ENCODE results near the gene MAP4K1.
"Not testable (repeated sequence)": the region's sequence is repeated elsewhere in the genome, so short reads cannot be mapped to it uniquely, and the experiment has no call there.

The MAP4K1 gene

DNA sequence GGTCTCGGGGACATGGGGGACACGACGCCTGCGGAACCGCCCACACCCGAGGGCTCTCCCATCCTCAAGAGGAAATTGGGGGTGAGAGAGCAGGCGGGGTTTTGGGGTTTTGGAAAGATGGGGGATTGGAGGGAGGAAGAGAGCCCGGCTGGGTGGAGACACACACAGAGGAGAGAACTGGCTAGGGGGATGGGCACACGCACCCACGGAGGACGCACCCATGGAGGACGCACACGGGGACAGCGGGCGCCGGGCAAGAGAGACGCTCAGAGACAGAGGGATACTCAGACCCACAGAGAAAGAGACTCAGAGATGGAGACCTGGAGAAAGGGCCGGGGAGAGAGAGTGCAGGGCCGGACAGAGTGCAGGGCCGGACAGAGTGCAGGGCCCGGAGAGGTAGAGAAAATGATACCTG, 52.1 kb downstream of the MAP4K1 start:
- DNase-seq = no peak

DNA sequence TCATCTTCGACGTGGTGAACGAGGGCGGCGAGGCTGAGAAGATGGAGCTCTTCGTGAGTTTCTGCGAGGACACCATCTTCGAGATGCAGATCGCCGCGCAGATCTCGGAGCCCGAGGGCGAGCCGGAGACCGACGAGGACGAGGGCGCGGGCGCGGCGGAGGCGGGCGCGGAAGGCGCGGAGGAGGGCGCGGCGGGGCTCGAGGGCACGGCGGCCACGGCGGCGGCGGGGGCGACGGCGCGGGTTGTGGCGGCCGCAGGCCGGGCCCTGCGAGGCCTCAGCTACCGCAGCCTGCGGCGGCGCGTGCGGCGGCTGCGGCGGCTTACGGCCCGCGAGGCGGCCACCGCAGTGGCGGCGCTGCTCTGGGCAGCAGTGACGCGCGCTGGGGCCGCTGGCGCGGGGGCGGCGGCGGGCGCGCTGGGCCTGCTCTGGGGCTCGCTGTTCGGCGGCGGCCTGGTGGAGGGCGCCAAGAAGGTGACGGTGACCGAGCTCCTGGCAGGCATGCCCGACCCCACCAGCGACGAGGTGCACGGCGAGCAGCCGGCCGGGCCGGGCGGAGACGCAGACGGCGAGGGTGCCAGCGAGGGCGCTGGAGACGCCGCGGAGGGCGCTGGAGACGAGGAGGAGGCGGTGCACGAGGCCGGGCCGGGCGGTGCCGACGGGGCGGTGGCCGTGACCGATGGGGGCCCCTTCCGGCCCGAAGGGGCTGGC, 52.6 kb downstream of the MAP4K1 start:
- peak; percentile 21 for DNase-seq

DNA sequence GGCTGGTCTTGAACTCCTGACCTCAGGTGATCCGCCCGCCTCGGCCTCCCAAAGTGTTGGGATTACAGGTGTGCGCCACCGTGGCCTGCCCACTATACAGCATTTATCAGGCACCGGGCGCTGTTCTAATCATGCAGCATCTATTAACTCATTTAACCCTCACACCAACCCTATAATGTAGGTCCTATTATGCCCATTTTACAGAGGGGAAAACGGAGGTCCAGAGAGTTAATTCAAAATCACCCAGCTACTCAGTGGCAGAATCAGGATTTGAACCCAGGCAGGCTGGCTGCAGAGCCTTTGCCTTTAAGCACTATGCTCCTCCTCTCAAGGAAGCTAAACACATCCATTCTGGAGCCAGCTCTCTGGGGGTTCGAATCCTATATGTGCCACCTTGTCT, 54.3 kb downstream of the MAP4K1 start:
- no peak for DNase-seq

- no peak for DNase-seq
Observed at GRCh38 chr19:38562096-38562495, 55.7 kb downstream of the MAP4K1 start.

GRCh38 chr19:38561658-38562057, 56.1 kb downstream of the MAP4K1 start:
- DNase-seq = no peak

DNA sequence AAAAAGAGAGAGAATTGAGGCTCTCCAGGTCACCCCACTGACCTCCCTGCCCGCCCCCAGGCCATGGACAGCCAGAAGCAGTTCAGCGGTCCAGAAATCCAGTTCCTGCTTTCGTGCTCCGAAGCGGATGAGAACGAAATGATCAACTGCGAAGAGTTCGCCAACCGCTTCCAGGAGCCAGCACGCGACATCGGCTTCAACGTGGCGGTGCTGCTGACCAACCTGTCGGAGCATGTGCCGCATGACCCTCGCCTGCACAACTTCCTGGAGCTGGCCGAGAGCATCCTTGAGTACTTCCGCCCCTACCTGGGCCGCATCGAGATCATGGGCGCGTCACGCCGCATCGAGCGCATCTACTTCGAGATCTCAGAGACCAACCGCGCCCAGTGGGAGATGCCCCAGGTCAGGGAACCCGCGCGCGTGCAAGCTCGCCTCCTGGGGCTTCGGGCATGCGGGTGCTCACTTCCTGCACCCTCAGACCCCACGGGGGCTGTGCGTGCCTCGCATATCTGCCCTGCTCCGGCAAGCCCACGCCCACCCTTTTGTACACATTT, 56.6 kb downstream of the MAP4K1 start:
- DNase-seq = no peak

- DNase-seq = no peak
Observed at GRCh38 chr19:38559428-38560401, 58.0 kb downstream of the MAP4K1 start.

DNA sequence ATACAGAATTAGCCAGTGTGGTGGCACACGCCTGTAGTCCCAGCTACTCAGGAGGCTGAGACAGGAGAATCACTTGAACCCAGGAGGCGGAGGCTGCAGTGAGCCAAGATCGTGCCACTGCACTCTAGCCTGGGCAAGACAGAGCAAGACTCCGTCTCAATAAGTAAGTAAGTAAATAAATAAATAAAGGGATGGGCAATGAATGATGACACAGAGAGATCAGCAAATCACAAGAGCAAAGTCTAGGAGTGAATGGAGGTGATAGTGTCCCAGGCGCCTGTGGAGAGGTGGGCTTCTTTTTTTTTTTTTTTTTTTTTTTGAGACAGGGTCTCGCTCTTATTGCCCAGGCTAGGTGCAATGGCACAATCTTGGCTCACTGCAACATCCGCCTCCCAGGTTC, 58.8 kb downstream of the MAP4K1 start:
- not testable (repeated sequence) for DNase-seq

- DNase-seq = peak; percentile 92
Observed at GRCh38 chr19:38557205-38557799, 60.5 kb downstream of the MAP4K1 start.

DNA sequence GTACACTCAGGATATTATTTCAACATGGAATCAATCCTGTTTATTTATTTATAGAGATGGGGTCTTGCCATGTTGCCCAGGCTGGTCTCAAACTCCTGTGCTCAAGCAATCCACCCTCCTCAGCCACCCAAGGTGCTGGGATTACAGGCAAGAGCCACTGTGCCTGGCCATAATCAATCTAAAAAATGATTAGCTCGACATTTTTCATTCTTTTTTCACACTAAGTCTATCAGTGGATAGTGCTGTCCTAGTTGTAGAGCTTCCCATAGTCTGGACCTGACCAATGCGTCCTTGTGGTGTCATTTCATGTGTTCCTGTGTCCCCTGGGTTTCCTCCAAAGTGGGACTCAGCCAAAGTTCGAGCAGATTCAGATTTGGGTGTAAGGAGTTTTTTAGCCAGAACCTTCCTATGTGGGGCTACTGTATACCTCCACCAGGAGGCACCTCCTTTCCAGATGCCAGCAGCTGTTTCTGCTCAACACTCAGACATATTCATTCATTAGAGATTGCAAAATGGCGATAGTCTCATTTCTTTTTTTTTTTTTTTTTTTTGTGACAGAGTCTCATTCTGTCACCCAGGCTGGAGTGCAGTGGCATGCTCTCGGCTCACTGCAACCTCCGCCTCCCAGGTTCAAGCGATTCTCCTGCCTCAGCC, 61.1 kb downstream of the MAP4K1 start:
- DNase-seq = peak; percentile 47

- no peak for DNase-seq
Observed at GRCh38 chr19:38555200-38555599, 62.6 kb downstream of the MAP4K1 start.

DNA sequence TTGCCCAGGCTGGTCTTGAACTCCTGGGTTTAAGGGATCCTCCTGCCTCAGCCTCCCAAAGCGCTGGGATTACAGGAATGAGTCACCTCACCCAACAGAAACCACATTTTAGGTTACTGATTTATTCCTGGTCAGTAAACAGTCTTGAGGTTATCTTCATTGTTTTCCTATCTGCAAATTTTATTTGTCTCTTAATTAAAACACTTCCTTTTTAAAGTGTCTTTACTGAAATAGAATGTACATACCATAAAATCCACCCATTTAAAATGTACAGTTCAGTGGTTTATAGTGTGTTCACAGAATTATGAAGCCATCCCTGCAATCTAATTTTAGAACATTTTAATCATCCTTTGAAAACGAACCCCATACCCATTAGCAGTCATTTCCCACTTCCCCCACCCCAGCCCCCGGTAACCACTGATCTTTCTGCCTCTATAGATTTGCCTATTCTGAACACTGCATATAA, 63.0 kb downstream of the MAP4K1 start:
- DNase-seq = no peak

- DNase-seq = not testable (repeated sequence)
Observed at GRCh38 chr19:38553239-38553638, 64.5 kb downstream of the MAP4K1 start.

DNA sequence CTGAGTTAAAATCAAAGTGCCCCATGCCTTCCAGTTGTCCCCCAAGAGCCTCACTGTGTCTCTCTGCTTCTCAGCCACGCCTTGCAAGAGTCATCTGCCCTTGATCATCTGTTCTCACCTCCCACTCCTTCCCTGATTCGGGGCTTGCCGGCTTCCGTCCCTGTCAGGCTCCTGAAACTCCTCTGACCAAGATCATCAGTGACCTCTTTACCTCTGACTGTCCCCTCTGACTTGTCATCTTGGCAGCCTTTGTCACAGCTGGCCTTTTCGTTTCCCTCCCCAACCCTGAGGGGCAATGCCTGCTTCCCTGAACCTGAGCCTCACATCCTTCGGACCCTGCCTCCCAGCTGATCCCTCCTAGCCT, 66.3 kb downstream of the MAP4K1 start:
- no peak for DNase-seq

DNA sequence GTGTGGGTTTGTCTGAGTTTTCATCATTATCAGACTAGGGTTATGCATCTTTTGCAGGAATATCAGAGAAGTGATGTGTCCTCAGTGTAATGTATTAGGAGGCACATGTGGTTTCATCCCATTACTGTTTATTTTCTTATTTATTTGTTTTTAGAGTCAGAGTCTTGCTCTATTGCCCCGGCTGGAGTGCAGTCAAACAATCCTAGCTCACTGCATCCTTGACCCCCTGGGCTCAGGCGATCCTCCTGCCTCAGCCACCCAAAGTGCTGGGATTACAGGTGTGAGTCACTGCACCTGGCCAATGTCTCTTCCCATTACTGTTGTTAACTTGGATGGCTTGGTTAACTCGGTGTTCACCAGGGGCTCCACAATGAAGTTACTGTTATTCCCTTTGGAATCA, 67.4 kb downstream of the MAP4K1 start:
- DNase-seq = no peak

DNA sequence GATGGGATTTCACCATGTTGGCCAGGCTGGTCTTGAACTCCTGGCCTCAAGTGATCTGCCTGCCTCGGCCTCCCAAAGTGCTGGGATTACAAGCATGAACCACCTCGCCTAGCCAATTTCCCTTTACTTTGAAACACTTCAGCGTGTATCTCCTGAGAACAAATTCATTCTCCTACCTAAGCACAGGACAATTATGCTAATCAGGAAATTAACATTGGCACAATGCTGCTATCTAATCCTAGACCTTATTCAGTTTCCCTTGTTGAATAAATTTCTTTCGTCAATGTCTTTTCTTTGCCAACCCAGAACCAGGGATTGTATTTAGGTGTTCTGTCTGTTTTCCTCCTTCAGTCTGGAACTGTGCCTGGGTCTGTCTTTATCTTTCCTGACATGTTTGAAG, 67.8 kb downstream of the MAP4K1 start:
- DNase-seq = no peak

- DNase-seq = no peak
Observed at GRCh38 chr19:38549061-38549460, 68.7 kb downstream of the MAP4K1 start.

DNA sequence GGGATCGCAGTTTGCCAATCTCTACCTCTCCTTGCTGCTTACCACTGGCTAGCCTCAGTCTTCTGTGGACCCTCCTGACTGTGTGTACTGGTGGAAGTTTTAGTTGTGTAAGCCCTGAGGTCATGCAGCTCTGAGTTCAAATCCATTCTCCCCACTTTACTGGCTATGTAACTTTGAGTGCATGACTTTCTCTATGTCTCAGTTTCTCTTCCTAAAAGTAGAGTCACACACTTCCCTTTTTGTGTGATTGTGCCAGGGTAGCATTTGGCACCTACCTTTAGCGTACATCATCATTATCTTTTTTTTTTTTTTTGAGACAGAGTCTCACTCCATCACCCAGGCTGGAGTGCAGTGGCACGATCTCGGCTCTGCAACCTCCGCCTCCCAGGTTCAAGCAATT, 70.3 kb downstream of the MAP4K1 start:
- no peak for DNase-seq

DNA sequence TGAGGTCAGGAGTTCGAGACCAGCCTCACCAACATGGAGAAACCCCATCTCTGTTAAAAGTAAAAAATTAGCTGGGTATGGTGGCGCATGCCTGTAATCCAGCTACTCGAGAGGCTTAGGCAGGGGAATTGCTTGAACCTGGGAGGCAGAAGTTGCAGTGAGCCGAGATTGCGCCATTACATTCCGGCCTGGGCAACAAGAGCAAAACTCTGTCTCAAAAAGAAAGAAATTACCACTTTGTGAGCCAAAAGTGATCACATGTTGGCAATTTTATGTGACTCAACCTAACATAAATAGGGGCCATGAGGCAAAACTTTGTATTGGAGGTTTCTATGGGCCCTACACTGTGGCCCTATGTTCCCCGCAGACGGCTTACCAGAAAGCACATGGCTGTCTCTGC, 72.2 kb downstream of the MAP4K1 start:
- no peak for DNase-seq

- peak; percentile 94 for DNase-seq
Observed at GRCh38 chr19:38544569-38545315, 73.0 kb downstream of the MAP4K1 start.

DNA sequence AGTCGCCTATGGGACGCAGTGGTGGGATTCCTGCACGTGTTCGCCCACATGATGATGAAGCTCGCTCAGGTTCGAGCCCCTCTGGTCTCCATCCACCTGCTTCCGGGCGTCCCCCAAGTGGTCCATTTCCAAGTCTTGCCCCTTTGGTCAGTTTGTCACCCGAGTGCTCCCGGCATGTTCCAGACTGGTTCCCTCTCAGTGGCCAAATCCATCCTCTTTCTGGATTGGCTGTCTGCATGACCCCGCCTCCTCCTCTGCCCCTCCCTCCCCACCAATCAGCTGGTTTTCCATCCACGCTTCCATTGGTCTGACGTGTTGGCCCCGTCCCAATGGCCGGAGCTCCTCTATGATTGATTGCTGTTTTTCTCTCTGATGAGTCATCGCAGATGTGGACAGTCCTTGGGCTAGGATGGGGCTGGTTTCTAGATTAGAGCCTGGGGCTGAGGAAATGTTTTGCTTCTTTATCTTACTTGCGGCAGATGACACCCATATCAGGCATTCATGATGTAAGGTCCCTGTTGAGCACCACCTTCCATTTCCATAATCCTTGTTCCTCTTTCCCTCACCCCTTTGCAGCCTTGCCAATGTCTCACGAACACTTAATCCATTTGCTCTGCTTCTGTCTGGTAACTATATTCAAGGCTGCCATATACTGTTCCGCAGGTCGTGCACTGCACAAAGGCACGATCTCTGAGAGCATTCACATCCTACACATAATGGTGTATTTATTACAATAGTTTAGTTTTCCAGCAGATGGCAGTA, 73.8 kb downstream of the MAP4K1 start:
- peak; percentile 97 for DNase-seq
